PFSK-1 (cell line): ENCODE results near the gene ARHGAP10.

Experiments
- POLR2AphosphoS5 ChIP-seq: IDR thresholded peaks from 2 replicates; pipeline ENCODE4 v1.6.1; 2012; ENCODE audit warnings: low read depth, mild to moderate bottlenecking, control low read depth, low read length, moderate library complexity
- TF ChIP-seq, protein P1 (sequence below), 2 experiments: IDR thresholded peaks; 2 replicates each; pipeline versions ENCODE4 v1.6.1 to v1.8.0; 2011 to 2012; ENCODE audit warnings: low read depth in 2 of 2, low read length in 2 of 2, control low read depth in 1 of 2, inconsistent platforms in 1 of 2, mild to moderate bottlenecking in 1 of 2, moderate library complexity in 1 of 2; ENCODE audit not compliant: insufficient read depth in 1 of 2

DNA sequence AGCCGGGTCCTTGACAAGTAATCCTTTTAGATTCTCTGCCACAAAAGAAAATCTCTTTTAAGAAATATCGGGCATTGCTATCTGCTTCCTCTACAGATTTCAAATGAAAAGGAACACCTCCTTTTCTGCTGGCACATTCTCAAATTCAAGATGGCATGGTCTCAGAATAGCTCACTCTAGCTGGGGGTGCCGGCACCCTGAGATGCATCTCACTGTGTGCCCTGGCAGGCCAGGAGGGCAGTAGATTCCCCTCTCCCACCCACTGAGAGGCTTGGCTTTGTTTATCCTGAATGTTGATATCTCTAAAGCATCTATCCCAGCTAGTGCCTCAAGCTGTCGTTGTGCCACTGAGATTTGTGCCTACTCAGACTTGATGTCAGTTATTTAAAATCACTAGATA lies 319.5 kb downstream of the ARHGAP10 start:
- TF ChIP-seq, protein P1, sequence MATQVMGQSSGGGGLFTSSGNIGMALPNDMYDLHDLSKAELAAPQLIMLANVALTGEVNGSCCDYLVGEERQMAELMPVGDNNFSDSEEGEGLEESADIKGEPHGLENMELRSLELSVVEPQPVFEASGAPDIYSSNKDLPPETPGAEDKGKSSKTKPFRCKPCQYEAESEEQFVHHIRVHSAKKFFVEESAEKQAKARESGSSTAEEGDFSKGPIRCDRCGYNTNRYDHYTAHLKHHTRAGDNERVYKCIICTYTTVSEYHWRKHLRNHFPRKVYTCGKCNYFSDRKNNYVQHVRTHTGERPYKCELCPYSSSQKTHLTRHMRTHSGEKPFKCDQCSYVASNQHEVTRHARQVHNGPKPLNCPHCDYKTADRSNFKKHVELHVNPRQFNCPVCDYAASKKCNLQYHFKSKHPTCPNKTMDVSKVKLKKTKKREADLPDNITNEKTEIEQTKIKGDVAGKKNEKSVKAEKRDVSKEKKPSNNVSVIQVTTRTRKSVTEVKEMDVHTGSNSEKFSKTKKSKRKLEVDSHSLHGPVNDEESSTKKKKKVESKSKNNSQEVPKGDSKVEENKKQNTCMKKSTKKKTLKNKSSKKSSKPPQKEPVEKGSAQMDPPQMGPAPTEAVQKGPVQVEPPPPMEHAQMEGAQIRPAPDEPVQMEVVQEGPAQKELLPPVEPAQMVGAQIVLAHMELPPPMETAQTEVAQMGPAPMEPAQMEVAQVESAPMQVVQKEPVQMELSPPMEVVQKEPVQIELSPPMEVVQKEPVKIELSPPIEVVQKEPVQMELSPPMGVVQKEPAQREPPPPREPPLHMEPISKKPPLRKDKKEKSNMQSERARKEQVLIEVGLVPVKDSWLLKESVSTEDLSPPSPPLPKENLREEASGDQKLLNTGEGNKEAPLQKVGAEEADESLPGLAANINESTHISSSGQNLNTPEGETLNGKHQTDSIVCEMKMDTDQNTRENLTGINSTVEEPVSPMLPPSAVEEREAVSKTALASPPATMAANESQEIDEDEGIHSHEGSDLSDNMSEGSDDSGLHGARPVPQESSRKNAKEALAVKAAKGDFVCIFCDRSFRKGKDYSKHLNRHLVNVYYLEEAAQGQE (IDR thresholded peaks at IDR 0.05; ENCODE audit: insufficient read depth in 1 of 2, low read depth in 2 of 2, low read length in 2 of 2): no peak
- no peak for TF ChIP-seq POLR2AphosphoS5
